Activated CD4-positive, alpha-beta T cell treated with anti-CD3 and anti-CD28 coated beads, Interleukin-10, Interleukin-2, amounts not matched to agents 100 ng/mL and 50 ng/mL, durations not matched to agents 16 hours and 8 hours (primary cell): ENCODE measurements around the gene TARS2.

ENCODE experiments used
- DNase-seq: peaks from one replicate; pipeline ENCODE4 v3.0.0-alpha.2; 2020

TARS2 gene

GRCh38 chr1:150511551-150511950, 24.3 kb downstream of the TARS2 start:
- DNase-seq, result no peak

- DNase-seq, result no peak
Measured at GRCh38 chr1:150511985-150512660, 24.9 kb downstream of the TARS2 start.

GRCh38 chr1:150512846-150513245, 25.6 kb downstream of the TARS2 start:
- DNase-seq, result no peak

GRCh38 chr1:150513351-150513791, 26.2 kb downstream of the TARS2 start:
- DNase-seq, result no peak

GRCh38 chr1:150514260-150514659, 27.0 kb downstream of the TARS2 start:
- DNase-seq, result no peak

GRCh38 chr1:150514913-150515327, 27.7 kb downstream of the TARS2 start:
- no peak for DNase-seq

- DNase-seq, result peak; percentile 97
Measured at GRCh38 chr1:150515328-150516049, 28.3 kb downstream of the TARS2 start, which contains the start of gene FALEC. FALEC (plus strand) TSS chr1:150515752.

- no peak for DNase-seq
Measured at GRCh38 chr1:150516050-150516591, 28.9 kb downstream of the TARS2 start.

GRCh38 chr1:150516616-150517015, 29.4 kb downstream of the TARS2 start:
- no peak for DNase-seq

GRCh38 chr1:150521196-150521968, 34.2 kb downstream of the TARS2 start:
- DNase-seq, result no peak

- no peak for DNase-seq
Measured at GRCh38 chr1:150525348-150525747, 38.1 kb downstream of the TARS2 start.

GRCh38 chr1:150528196-150528595, 41.0 kb downstream of the TARS2 start:
- DNase-seq, result no peak

GRCh38 chr1:150529017-150529416, 41.8 kb downstream of the TARS2 start:
- DNase-seq, result no peak

GRCh38 chr1:150530491-150531159, 43.4 kb downstream of the TARS2 start:
- no peak for DNase-seq

GRCh38 chr1:150532860-150533259, 45.6 kb downstream of the TARS2 start:
- DNase-seq, result no peak

- no peak for DNase-seq
Measured at GRCh38 chr1:150534002-150534401, 46.8 kb downstream of the TARS2 start.

- DNase-seq, result no peak
Measured at GRCh38 chr1:150535511-150536287, 48.5 kb downstream of the TARS2 start.

- DNase-seq, result no peak
Measured at GRCh38 chr1:150536836-150537731, 49.9 kb downstream of the TARS2 start.

- no peak for DNase-seq
Measured at GRCh38 chr1:150537732-150538684, 50.8 kb downstream of the TARS2 start.
